Keratinocyte (primary cell): ENCODE data around the gene PUM1. TPM values are rescaled to one million over a fixed set of nuclear protein-coding genes. Genes with fewer than 3 reads are reported as not detected.

ENCODE experiments used
- DNase-seq: peaks from one replicate; pipeline ENCODE4 v3.0.0-alpha.2; 2011; ENCODE audit warnings: low read depth, missing footprints, low spot score
- FAIRE-seq: peaks from 2 replicates; lab custom pipeline; 2011; peaks lifted over from hg19 to GRCh38; lab: Jason Lieb, UNC
- H2AFZ ChIP-seq: 2 replicates; pipeline ENCODE4 v1.6.0; 2012; ENCODE audit warnings: low read length, control low read depth, inconsistent platforms; ENCODE audit not compliant: control insufficient read depth
- H3K27ac ChIP-seq: 2 replicates; pipeline ENCODE4 v1.5.1; 2011; ENCODE audit warnings: low read length; ENCODE audit not compliant: control insufficient read depth, insufficient read depth
- H3K27me3 ChIP-seq: 3 replicates; pipeline ENCODE4 v1.6.0; 2011; ENCODE audit warnings: low read length; ENCODE audit not compliant: control insufficient read depth, insufficient read depth; ENCODE audit errors: extremely low read depth
- H3K36me3 ChIP-seq, 2 experiments: 2 replicates in 1 of 2; 3 replicates in 1 of 2; pipeline ENCODE4 v1.5.1; 2011; ENCODE audit warnings: low read length in 2 of 2, mild to moderate bottlenecking in 1 of 2; ENCODE audit not compliant: control insufficient read depth in 2 of 2, insufficient read depth in 2 of 2; ENCODE audit errors: extremely low read depth in 1 of 2
- H3K4me1 ChIP-seq: 3 replicates; pipeline ENCODE4 v1.5.1; 2011; ENCODE audit warnings: low read length; ENCODE audit not compliant: control insufficient read depth, insufficient read depth; ENCODE audit errors: extremely low read depth
- H3K4me2 ChIP-seq: 3 replicates; pipeline ENCODE4 v1.6.0; 2011; ENCODE audit warnings: low read depth, low read length; ENCODE audit not compliant: control insufficient read depth, insufficient read depth; ENCODE audit errors: extremely low read depth
- H3K4me3 ChIP-seq, 3 experiments: fragments of 200-600 bp in 1 of 3; sonication (generic) in 1 of 3; 2 replicates in 2 of 3; 3 replicates in 1 of 3; pipeline ENCODE4 v1.5.1; 2011 to 2016; ENCODE audit warnings: low read length in 3 of 3, mild to moderate bottlenecking in 3 of 3, control low read depth in 2 of 3, inconsistent platforms in 1 of 3, low read depth in 1 of 3, mixed read lengths in 1 of 3, mixed run types in 1 of 3, moderate library complexity in 1 of 3; ENCODE audit not compliant: control insufficient read depth in 2 of 3, insufficient read depth in 2 of 3; ENCODE audit errors: extremely low read depth in 1 of 3
- H3K79me2 ChIP-seq: 2 replicates; pipeline ENCODE4 v1.6.0; 2012; ENCODE audit warnings: low read length; ENCODE audit not compliant: control insufficient read depth, insufficient read depth
- H3K9ac ChIP-seq: 3 replicates; pipeline ENCODE4 v1.6.0; 2011; ENCODE audit warnings: low read length; ENCODE audit not compliant: control insufficient read depth, insufficient read depth; ENCODE audit errors: extremely low read depth
- H3K9me1 ChIP-seq: 3 replicates; pipeline ENCODE4 v1.6.0; 2011; ENCODE audit warnings: low read length; ENCODE audit not compliant: control insufficient read depth, insufficient read depth; ENCODE audit errors: extremely low read depth
- H3K9me3 ChIP-seq: 2 replicates; pipeline ENCODE4 v1.5.1; 2012; ENCODE audit warnings: low read depth, low read length; ENCODE audit not compliant: control insufficient read depth
- H4K20me1 ChIP-seq: 3 replicates; pipeline ENCODE4 v1.6.0; 2011; ENCODE audit warnings: low read length; ENCODE audit not compliant: control insufficient read depth, insufficient read depth; ENCODE audit errors: extremely low read depth
- EZH2 ChIP-seq: IDR thresholded peaks from one replicate; pipeline ENCODE4 v1.6.1; 2012; ENCODE audit warnings: inconsistent platforms, mild to moderate bottlenecking, low read length, moderate library complexity
- dilution Hi-C: fragments of 300-500 bp; cut with MboI; formaldehyde crosslinking; loops from one replicate; pipeline ENCODE4 v1.7.0; 2020; ENCODE audit warnings: low sequenced_read_pairs; ENCODE audit not compliant: extremely low pct_ligation_motif_present
- polyA plus RNA-seq, 5 experiments: library from polyadenylated mRNA; depleted of rRNA in 3 of 5; stranded (reverse) in 3 of 5; stranded (forward) in 1 of 5; unstranded in 1 of 5; fragments of >200 nt; gene quantifications; 1 replicate in 1 of 5; 2 replicates in 3 of 5; 3 replicates in 1 of 5; pipeline versions ENCODE4 v1.2.1 to v1.2.3, GENCODE V29; 2011 to 2012; ENCODE audit warnings: missing spikeins in 2 of 5, low read depth in 1 of 5, low replicate concordance in 1 of 5
- TF ChIP-seq, protein P1 (sequence below), 3 experiments: IDR thresholded peaks in 1 of 3; conservative IDR thresholded peaks in 1 of 3; optimal IDR thresholded peaks in 1 of 3; 2 replicates in 2 of 3; 3 replicates in 1 of 3; pipeline versions ENCODE3 to v1.5.1; 2011; ENCODE audit warnings: low read length in 3 of 3, mild to moderate bottlenecking in 3 of 3, moderate library complexity in 2 of 3, control low read depth in 1 of 3, inconsistent platforms in 1 of 3; ENCODE audit not compliant: insufficient read depth in 2 of 3; ENCODE audit errors: extremely low read depth in 1 of 3

PUM1 gene
- polyA plus RNA-seq, 1 donor (not counting 4 experiments of a cell fraction or from before 2014, with no cell fraction given): 68.6 TPM

DNA sequence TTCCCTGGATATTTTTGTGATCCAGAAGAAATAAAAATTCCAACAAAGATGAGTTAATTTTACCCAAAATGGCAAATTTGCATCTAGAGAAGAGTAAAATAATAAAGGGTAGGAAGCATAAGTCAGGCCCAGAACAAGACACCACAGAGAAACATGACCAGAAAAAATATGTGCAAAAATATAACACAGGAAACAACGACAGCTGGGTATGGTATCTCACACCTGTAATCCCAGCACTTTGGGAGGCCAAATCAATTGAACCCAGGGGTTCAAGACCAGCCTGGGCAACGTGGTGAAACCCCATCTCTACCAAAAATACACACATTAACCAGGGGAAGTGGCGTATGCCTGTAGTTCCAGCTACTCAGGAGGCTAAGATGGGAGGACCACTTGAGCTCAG is 117.2 kb downstream of the PUM1 start:
- H3K4me3 ChIP-seq: no peak overlapping the region
- DNase-seq (no peak), FAIRE-seq (no peak)
- no peaks in the 10 kb centered on the region for H3K9me1 ChIP-seq
- dilution Hi-C loops: no loop called here
- no peak overlapping the region for H3K4me2 ChIP-seq
- no peaks in the 10 kb centered on the region for H3K9me3 ChIP-seq
- H2AFZ ChIP-seq: no peak overlapping the region
- no peak overlapping the region for H3K9ac ChIP-seq
- H3K36me3 ChIP-seq: peaks cover 21 to 56% of the 10 kb centered on the region in 2 experiments
- no peak for TF ChIP-seq EZH2
- TF ChIP-seq, protein P1, sequence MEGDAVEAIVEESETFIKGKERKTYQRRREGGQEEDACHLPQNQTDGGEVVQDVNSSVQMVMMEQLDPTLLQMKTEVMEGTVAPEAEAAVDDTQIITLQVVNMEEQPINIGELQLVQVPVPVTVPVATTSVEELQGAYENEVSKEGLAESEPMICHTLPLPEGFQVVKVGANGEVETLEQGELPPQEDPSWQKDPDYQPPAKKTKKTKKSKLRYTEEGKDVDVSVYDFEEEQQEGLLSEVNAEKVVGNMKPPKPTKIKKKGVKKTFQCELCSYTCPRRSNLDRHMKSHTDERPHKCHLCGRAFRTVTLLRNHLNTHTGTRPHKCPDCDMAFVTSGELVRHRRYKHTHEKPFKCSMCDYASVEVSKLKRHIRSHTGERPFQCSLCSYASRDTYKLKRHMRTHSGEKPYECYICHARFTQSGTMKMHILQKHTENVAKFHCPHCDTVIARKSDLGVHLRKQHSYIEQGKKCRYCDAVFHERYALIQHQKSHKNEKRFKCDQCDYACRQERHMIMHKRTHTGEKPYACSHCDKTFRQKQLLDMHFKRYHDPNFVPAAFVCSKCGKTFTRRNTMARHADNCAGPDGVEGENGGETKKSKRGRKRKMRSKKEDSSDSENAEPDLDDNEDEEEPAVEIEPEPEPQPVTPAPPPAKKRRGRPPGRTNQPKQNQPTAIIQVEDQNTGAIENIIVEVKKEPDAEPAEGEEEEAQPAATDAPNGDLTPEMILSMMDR (optimal IDR thresholded peaks at IDR 0.05 in 1 of 3, IDR thresholded peaks at IDR 0.05 in 1 of 3, conservative IDR thresholded peaks at IDR 0.05 in 1 of 3; ENCODE audit: extremely low read depth in 1 of 3, insufficient read depth in 2 of 3, low read length in 3 of 3): no peak
- H4K20me1 ChIP-seq: no peaks in the 10 kb centered on the region
- no peaks in the 10 kb centered on the region for H3K4me1 ChIP-seq
- no peak overlapping the region for H3K27ac ChIP-seq
- no peaks in the 10 kb centered on the region for H3K27me3 ChIP-seq
- H3K79me2 ChIP-seq: peaks cover 20% of the 10 kb centered on the region

DNA sequence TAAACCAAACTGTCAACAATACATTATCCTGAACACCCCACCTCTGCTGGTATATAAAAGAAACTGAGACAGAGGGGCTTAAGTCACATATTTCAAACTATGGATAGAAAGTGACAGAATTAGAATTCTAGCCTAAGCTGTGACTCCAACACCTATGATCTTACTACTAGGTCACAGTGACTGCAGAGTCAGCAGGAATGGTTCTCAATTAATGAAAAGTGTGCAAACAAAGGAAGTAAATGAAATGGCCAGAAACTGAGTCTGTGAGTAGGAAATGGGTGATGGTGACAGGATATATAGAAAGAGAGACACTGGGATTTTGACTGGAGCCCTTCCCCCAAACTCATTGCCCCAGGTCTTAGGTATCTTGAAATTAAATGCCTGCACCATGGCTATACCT is 118.3 kb downstream of the PUM1 start:
- Histone ChIP-seq H3K27ac (no peak overlapping the region), H2AFZ (no peak overlapping the region), H3K4me1 (peaks cover 4% of the 10 kb centered on the region), H3K4me3 (no peak overlapping the region), H3K79me2 (peaks cover 22% of the 10 kb centered on the region), H3K9ac (no peak overlapping the region), H3K36me3 (peaks cover 22 to 59% of the 10 kb centered on the region in 2 experiments), H3K27me3 (no peaks in the 10 kb centered on the region), H3K4me2 (no peak overlapping the region), H3K9me3 (no peaks in the 10 kb centered on the region), H3K9me1 (no peaks in the 10 kb centered on the region), H4K20me1 (peaks cover 5% of the 10 kb centered on the region)
- FAIRE-seq (no peak), DNase-seq (no peak)
- dilution Hi-C loops: no loop called here
- TF ChIP-seq EZH2: no peak
- TF ChIP-seq, protein P1 (optimal IDR thresholded peaks at IDR 0.05 in 1 of 3, IDR thresholded peaks at IDR 0.05 in 1 of 3, conservative IDR thresholded peaks at IDR 0.05 in 1 of 3; ENCODE audit: extremely low read depth in 1 of 3, insufficient read depth in 2 of 3, low read length in 3 of 3): no peak
